Activated naive CD4-positive, alpha-beta T cell treated with anti-CD3 and anti-CD28 coated beads, Interleukin-2, amount 50 U/mL, for 16 hours (primary cell): ENCODE measurements around the gene RAB22A.

Experiments
- DNase-seq: peaks from one replicate; pipeline ENCODE4 v3.0.0-alpha.2; 2020

The RAB22A gene

GRCh38 chr20:58309591-58310290, at the start of gene RAB22A:
RAB22A (plus strand) TSS chr20:58309715; CDS start chr20:58309977, 262 bp downstream.
- DNase-seq: peak; percentile 82

DNA sequence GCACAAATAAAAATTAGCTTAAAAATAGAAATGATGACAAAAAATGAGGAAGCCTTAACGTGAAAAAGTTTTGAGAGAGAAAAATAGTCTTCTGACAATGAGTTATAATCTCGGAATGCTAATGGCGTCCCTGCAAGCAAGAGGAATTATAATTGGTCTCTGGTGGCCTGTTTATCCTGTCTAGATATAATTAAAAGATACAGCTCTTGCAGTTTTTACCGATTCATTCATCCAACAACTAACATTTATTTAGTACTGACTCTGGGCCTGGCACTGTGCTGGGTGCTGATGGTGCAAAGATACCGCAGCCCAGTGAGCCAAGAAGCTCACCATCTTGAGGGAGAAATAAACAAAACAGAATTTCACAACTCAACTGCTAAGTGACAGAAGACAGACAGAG, 49.5 kb upstream of the RAB22A start:
- no peak for DNase-seq

DNA sequence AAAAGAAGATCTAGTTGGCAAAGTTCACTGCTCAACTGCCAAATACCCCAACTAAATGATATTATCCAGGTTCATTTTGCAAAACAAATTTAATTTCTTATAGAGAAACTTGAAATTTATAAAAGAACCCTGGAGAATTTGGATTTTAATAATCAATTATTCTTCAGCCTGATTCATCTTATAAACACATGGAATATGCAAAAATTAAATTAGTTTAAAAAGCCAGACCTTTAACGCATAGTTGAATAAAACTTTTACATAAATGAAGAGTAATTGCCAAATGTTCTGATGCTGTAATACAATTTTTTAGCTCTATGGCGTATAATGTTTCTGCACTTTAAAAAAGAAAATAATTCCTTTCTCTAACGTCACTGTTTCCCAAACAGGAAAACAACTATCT, 47.9 kb upstream of the RAB22A start:
- DNase-seq: no peak

DNA sequence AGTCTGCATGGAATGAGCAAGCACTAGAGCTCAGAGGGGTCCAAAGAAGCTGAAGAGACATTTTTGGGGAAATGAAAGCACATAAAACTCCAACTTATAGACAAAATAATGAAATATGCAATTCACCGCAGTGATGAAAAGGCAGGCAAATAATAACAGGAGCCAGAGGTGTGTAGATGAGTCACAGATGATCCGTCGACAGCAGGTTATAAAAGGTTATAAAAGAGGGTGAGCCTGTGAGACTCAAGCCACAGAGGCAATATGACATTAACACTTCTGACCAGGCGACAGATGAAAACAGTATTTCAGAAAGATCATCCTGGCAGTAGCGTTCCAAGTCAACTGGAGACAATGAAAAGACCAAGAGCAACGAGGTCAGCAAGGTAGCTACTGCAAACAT, 45.2 kb upstream of the RAB22A start:
- no peak for DNase-seq

DNA sequence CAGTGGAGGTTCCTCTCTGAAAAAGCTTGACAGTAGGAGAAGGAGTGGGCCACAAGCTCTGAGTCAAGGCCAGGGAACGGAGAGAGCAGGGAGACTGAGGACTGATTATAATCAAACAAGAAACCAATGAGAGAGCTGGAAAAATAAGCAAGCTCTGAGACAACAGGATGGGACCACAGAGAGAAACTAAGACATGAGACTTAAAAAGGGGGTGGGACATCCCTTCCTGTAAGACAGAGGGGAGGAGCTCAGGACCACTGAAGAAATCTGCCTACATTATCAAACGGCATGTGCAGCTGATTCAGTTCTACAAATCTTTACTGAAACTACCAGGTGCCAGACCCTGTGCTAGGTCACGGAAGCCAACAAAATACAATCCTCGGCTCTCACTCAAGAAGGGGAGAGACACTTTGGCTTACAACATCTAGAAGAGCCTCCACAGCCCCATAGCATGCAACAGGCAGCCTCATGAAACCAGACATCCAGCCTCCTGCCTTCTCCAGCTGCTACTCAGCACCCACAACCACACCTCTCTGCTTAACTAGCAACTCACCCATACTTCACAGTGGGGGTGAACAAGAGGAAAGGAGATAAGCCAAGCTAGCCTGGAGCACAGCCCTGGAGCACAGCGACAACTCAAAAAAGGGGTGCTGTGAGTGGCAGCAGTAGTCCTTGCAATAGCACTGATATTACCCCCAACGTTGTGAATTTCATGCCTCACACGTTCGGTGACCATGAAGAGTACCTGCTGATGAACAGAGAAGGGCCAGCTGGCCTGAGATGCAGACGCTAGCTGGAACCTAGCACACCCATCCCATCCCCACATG, 41.9 kb upstream of the RAB22A start:
- DNase-seq: no peak

DNA sequence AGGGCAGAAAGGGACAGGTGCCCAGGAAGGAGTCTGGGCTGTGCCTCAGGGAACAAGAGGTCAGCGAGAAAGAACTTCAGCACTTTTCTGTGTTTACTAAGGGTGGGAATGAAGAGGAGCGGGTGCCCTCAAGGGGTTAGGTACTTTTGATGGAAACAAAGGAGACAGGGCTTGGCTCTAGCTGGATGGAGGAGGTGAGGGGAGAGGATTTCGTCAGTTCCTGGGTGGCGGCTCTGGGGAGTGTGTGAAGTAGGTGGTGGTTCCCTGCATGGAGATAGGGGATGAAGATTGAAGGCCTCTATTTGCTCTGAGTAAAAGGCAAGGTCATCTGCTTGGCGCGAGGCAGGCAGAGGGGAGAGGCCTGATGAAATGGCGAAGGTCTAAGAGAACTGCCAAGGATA, 41.1 kb upstream of the RAB22A start:
- no peak for DNase-seq

GRCh38 chr20:58268936-58269619, 40.4 kb upstream of the RAB22A start:
- no peak for DNase-seq

DNA sequence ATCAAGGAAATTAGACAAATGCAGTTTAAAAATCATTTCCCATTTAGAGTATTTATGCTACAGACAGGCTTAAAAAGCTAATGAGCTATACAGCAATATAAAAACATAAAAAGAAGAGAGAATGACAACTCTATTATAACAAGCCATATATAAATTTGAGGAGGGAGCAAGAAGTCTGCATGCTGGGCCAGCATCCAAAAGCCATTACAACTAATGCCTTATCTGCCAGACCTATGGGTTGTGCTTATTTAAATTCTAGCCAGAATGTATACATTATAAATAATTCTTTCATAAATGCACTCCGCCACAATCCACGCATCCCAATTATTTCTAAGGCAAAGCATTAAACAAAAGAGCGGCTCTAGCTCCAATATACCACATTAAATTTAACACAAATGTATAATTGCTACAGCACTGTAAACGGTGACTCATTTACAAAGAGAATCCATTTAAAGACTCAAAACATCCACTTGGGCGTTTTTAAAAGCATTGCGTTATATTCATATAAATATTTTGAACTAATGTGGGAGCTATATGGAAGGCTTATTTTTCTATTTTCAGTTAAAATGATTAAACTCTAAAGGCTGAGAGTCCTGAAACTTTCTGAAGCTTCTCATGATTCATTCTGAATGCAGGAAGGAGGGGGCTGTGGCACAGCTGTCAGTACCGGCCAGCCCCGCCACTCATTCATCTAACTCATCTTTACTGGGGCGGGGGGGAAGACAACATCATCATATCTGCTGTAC, 37.7 kb upstream of the RAB22A start:
- peak; percentile 59 for DNase-seq

DNA sequence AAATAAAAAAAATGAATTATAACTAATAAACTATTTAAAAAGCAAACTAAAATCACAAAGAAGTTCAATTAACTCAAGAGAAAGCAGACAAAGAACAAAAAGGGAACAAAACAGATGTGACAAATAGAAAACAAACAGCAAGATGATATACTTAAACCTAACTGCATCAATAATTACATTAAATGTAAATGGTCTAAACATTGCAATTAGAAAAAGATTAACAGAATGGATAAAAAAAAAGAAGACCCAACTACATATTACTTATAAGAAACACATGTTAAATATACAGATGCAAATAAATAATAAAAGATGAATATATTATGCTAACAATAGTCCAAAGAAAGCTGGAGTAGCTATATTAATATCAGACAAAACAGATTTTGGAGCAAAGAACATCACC, 35.1 kb upstream of the RAB22A start:
- no peak for DNase-seq

GRCh38 chr20:58277107-58277506, 32.4 kb upstream of the RAB22A start:
- no peak for DNase-seq

DNA sequence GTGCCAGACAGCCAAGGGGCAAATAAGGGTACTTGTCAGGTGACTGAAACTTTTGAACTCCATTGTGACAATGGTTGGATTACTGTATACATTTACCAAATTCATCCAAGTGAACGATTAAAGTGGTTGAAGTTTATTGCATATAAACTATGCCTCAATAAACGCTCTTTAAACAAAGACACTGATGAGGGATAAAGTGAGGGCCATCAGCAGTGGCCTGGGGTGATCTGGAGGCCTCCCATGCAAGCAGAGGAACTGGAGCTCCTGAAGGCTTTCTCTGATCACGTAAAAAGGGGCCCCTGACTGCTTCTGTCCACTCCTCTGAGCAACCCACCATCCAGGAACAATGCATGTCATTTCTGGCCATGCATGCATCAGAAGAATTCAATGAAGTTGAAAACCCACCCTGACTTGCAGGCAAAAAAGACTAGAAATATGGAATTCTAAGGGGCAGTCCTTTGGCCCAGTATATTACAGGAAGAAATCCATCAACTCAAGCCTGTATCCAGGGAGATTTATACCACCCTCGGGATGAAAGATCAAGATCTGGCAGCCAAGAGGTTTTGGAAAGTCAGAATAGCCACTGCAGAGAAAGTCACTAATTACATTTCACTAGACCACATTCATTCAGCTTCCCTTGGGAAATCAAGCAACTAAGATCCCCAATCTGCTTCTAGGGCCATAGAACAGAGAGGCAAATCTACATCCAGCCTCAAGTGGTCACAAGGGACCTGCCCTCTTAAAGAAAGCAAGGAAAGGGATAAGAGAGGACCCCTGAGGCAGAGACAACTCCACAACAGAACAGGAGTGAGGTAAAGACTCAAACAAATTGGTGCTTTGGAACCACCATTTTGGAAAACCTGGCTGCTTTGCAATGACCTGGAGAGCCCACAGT, 31.7 kb upstream of the RAB22A start:
- DNase-seq: no peak

DNA sequence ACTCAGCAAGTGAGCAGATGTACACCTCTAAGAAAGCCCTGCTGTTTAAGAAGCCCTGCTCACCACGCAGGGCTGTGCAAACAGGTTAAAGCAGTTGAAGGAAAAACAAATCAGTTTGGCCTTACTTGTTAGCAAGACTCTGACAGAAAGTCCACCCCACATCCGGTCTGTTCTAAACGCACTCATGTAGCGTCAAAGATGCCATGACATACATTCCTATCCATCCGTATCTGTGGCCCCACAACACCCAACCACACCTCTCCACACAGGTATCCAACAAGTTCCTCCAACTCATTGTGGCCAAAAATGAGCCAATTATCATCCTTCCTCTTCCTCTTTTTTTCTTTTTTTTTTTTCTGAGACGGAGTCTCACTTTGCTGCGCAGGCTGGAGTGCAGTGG, 22.8 kb upstream of the RAB22A start:
- DNase-seq: no peak

GRCh38 chr20:58287638-58288037, 21.9 kb upstream of the RAB22A start:
- no peak for DNase-seq

GRCh38 chr20:58289143-58289542, 20.4 kb upstream of the RAB22A start:
- no peak for DNase-seq

DNA sequence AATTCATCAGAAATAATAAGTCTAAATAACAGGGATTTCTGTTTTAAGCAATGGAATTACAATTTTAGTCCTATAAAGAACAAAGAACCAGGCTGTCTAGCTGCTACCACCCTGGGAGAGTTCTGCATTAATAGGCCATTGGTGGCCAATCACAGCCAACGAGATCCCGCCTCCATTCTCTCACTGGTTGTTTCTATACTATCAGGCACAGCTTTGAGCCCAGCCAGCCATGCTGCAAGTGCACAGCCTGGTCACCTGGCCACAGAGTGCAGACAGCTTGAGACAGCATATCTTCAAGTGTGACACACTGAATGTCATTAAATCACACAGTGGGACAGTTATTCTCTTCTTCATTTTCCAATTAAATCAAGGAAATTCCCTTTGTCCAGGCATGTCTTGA, 16.1 kb upstream of the RAB22A start:
- no peak for DNase-seq

DNA sequence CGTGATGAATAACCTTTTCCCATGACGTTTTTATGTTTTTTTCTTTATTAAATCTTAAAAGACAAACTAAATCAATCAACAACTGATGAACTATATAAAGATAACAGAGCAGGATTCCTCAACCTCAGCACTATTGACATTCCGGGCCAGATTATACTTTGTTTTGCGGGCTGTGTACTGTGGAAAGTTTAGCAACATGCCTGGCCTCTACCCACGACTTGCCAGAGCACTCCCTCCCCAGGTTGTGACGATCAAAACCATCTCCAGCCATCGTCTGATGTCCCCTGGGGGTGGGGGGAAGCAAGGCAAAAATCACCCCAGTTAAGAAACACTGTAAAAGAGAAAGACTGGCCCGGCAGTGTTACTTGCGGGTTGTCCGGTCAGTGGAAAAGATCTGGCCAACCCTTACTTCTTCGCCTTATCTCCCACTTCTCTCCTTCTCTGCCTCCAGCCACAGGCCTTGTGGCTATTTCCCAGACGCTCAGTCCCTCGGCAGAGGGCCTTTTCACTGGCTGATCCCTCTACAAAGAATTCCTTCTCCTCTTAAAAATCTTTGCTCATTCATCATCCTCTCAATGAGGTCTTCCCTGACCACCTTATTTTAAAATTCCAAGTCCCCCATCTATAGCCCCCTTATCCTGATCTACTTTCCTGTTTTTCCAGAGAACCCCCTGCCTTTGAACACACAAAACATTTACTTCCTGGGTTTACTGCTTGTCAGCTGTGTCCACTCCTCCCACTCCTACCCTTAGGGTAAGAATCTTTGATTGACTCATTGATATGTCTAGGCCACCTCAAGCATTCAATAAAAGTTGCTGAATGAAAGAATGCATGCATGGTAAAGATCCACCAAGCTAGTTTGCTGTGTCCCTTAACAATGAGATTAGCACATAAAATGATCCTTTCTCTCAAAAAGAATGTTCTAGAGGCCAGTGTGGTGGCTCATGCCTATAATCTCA, 14.7 kb upstream of the RAB22A start:
- DNase-seq: no peak

DNA sequence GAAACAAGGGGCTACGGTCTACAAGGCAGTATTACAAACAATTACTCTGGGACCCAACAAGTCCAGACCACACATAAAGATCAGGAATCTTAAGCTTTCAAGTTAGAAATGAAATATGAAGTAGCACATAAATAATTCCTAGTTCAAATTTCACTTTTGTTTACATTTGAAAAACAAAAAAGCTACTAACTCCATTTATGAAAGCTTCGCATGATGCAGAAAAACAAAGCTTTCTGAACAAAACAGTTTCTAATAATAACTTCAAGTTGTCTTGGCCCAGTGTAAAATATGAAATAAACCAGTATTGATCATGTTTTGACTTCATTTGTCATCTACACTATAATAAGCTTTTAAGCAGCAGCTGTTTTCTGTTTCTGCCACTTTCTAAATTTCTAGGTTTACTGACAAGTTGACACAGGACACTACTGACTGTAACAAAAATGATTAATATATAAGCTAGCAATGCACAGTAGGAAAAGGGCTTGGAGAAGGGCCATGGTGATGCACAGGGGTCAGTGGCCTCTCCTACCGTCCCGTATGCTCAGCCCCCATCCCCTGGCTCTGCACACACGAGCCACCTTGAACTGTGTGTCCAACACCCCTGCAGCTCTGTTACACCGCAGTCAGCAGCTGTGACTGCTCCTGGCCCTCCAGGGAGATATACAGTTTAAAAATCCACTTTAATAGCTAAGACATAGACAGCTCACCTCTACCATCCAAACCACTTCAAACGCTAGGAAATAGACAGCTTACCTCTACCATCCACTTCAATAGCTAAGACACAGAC, 13.3 kb upstream of the RAB22A start:
- no peak for DNase-seq

DNA sequence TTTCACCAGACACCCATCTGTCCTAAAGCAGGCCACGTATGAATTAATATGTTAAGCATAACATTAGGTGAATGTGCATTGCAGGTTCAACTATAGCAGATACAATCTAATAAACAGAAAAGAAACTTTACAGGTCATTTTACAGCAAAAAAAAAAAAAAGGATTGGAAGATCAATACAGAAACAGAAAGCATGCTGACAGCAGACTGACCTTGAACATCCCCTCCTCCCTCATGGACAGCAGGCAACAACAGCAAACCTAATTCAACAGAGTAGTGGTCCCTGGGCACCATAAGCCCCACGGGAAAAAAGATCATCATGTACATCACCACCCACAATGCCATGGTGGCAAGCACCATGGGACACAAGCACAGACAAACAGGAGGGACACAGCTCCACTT, 12.1 kb upstream of the RAB22A start:
- DNase-seq: no peak

DNA sequence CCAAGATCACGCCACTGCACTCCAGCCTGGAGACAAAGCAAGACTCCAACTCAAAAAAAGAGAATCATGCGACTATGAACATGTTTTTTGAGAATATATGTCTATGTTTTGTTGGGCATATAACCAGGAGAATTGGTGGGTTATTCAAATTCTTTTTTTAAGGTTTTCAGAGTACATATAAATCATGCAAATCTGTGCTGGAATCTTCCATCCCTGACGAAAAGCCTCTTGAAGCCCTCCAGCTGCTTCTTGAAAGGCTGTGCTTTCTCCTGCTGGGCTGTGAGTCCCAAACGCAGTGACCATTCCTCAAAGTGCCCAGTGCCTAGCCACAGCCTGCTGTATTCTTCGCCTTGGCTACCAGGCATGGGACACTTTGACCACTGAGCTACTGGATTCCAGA, 9.2 kb upstream of the RAB22A start:
- DNase-seq: no peak

GRCh38 chr20:58303547-58303946, 6.0 kb upstream of the RAB22A start:
- no peak for DNase-seq
